Spleen (tissue), 7 donors: ENCODE measurements around the gene CARTPT.

Experiments used
- CTCF ChIP-seq, 11 experiments: fragments of 200-600 bp in 7 of 11; fragments of 450-650 bp in 4 of 11; sonication (generic) in 4 of 11; IDR thresholded peaks in 8 of 11; conservative IDR thresholded peaks in 3 of 11; 1 replicate in 7 of 11; 2 replicates in 4 of 11; pipeline versions ENCODE4 v1.4.0 to v1.8.0; 2016 to 2021; ENCODE audit warnings: antibody characterized with exemption in 11 of 11, inconsistent platforms in 4 of 11, mild to moderate bottlenecking in 1 of 11
- POLR2AphosphoS5 ChIP-seq, 3 donors: sonication (generic); formaldehyde crosslinking; IDR thresholded peaks; one replicate each; pipeline ENCODE4 v1.5.1; 2017; ENCODE audit warnings: antibody characterized with exemption in 3 of 3
- donor health status: DM: no; HTN: no; CAD: no; lungs with moderate emphysema.
- donor health status: DM: no; HTN: no; CAD: no.
- donor health status: DM: no; HTN: no; CAD: no.

- peak in 9 of 11 experiments; percentile 13 to 69 (median 60) for TF ChIP-seq CTCF (IDR thresholded peaks at IDR 0.05 in 8 of 11, conservative IDR thresholded peaks at IDR 0.05 in 3 of 11)
- TF ChIP-seq POLR2AphosphoS5 (IDR thresholded peaks at IDR 0.05) = no peak
Observed at GRCh38 chr5:71757590-71758543, 38.8 kb downstream of the CARTPT start.
